HepG2 (cell line): Measurements from ENCODE around the gene NKPD1. TPM values are rescaled to one million over a fixed set of nuclear protein-coding genes. Genes with fewer than 3 reads are reported as not detected.

Source experiments
- ARHGAP35 ChIP-seq: sonication (generic); formaldehyde crosslinking; IDR thresholded peaks from 2 replicates; pipeline ENCODE4 v1.9.0; 2022; ENCODE audit warnings: mild to moderate bottlenecking, inconsistent platforms, moderate library complexity, missing genetic modification reagents, borderline replicate concordance
- CCDC6 ChIP-seq: sonication (generic); formaldehyde crosslinking; IDR thresholded peaks from 2 replicates; pipeline ENCODE4 v1.8.1; 2022; ENCODE audit warnings: mild to moderate bottlenecking, missing genetic modification reagents, moderate library complexity
- CENPT ChIP-seq: sonication (generic); formaldehyde crosslinking; IDR thresholded peaks from 2 replicates; pipeline ENCODE4 v1.8.0; 2022; ENCODE audit warnings: low read depth, mild to moderate bottlenecking, moderate library complexity, missing genetic modification reagents
- GRHL1 ChIP-seq: sonication (generic); formaldehyde crosslinking; conservative IDR thresholded peaks from 2 replicates; pipeline ENCODE4 v1.8.0; 2022; ENCODE audit warnings: missing genetic modification reagents
- ISX ChIP-seq: sonication (generic); formaldehyde crosslinking; conservative IDR thresholded peaks from 2 replicates; pipeline ENCODE4 v1.5.0; 2020; ENCODE audit warnings: missing genetic modification reagents
- MAFF ChIP-seq: IDR thresholded peaks from 2 replicates; pipeline ENCODE4 v1.6.1; 2011; ENCODE audit warnings: low read depth, low read length, improper control_type of control experiment
- MEIS2 ChIP-seq: sonication (generic); formaldehyde crosslinking; IDR thresholded peaks from 2 replicates; pipeline ENCODE4 v1.9.0; 2021; ENCODE audit warnings: mild to moderate bottlenecking, missing genetic modification reagents
- PPARG ChIP-seq: conservative IDR thresholded peaks from 2 replicates; pipeline ENCODE4 v1.6.1; 2016; ENCODE audit warnings: missing biosample characterization, missing genetic modification reagents
- SYNCRIP ChIP-seq: fragments of 200-400 bp; formaldehyde crosslinking; IDR thresholded peaks from 2 replicates; pipeline ENCODE4 v1.6.1; 2018; ENCODE audit warnings: mild to moderate bottlenecking, low read depth, low read length; ENCODE audit not compliant: insufficient read depth
- THAP11 ChIP-seq: IDR thresholded peaks from 2 replicates; pipeline ENCODE4 v1.6.1; 2016; ENCODE audit warnings: missing biosample characterization, missing genetic modification reagents
- TMF1 ChIP-seq: sonication (generic); formaldehyde crosslinking; IDR thresholded peaks from 2 replicates; pipeline ENCODE4 v1.8.1; 2022; ENCODE audit warnings: low read depth, missing genetic modification reagents
- ZNF274 ChIP-seq: sonication (generic); formaldehyde crosslinking; IDR thresholded peaks from 2 replicates; pipeline ENCODE4 v1.5.1; 2020; ENCODE audit warnings: mild to moderate bottlenecking, missing genetic modification reagents
- ZNF44 ChIP-seq: sonication (generic); formaldehyde crosslinking; IDR thresholded peaks from 2 replicates; pipeline ENCODE4 v1.5.1; 2020; ENCODE audit warnings: mild to moderate bottlenecking, missing genetic modification reagents
- ZNF564 ChIP-seq: sonication (generic); formaldehyde crosslinking; IDR thresholded peaks from 2 replicates; pipeline ENCODE4 v1.8.1; 2023; ENCODE audit warnings: mild to moderate bottlenecking, missing genetic modification reagents
- ZNF713 ChIP-seq: sonication (generic); formaldehyde crosslinking; IDR thresholded peaks from 2 replicates; pipeline ENCODE4 v1.4.0; 2020; ENCODE audit warnings: mild to moderate bottlenecking, missing genetic modification reagents
- ZZZ3 ChIP-seq: sonication (generic); formaldehyde crosslinking; IDR thresholded peaks from 2 replicates; pipeline ENCODE4 v1.4.0; 2020; ENCODE audit warnings: missing genetic modification reagents, mild to moderate bottlenecking, borderline replicate concordance
- polyA plus RNA-seq, 8 experiments: library from polyadenylated mRNA; depleted of rRNA in 3 of 8; stranded (reverse) in 7 of 8; unstranded in 1 of 8; fragments of >200 nt; fragmentation: Illumina TruSeq in 4 of 8; extraction: Trizol in 4 of 8; gene quantifications; 2 replicates each; pipeline versions ENCODE4 v1.2.1 to v1.2.3, GENCODE V29; 2011 to 2016; ENCODE audit warnings: low read depth in 4 of 8, missing spikeins in 1 of 8, mixed read lengths in 1 of 8; ENCODE audit not compliant: insufficient read depth in 1 of 8
- total RNA-seq, 5 experiments: library from RNA; depleted of rRNA; stranded (reverse); fragments of >200 nt; fragmentation: Illumina TruSeq; extraction: Trizol; gene quantifications; 2 replicates each; pipeline ENCODE4 v1.2.3, GENCODE V29; 2016; ENCODE audit warnings: low read depth in 1 of 5
- TF ChIP-seq, protein P1 (sequence below): sonication (generic); formaldehyde crosslinking; IDR thresholded peaks from 2 replicates; pipeline ENCODE4 v1.4.0; 2020; ENCODE audit warnings: missing genetic modification reagents
- TF ChIP-seq, protein P2 (sequence below): IDR thresholded peaks from 2 replicates; pipeline ENCODE4 v1.6.1; 2016; ENCODE audit warnings: mild to moderate bottlenecking, missing biosample characterization, missing genetic modification reagents
- TF ChIP-seq, protein P3 (sequence below): sonication (generic); formaldehyde crosslinking; IDR thresholded peaks from 2 replicates; pipeline ENCODE4 v1.5.0; 2020; ENCODE audit warnings: mild to moderate bottlenecking, missing genetic modification reagents, borderline replicate concordance

The NKPD1 gene
- total and polyA plus RNA-seq, 2 of the 13 experiments (the other 11 are each of a cell fraction or from before 2014, with no cell fraction given): 0.03 TPM; not detected in 1

- TF ChIP-seq, protein P1, sequence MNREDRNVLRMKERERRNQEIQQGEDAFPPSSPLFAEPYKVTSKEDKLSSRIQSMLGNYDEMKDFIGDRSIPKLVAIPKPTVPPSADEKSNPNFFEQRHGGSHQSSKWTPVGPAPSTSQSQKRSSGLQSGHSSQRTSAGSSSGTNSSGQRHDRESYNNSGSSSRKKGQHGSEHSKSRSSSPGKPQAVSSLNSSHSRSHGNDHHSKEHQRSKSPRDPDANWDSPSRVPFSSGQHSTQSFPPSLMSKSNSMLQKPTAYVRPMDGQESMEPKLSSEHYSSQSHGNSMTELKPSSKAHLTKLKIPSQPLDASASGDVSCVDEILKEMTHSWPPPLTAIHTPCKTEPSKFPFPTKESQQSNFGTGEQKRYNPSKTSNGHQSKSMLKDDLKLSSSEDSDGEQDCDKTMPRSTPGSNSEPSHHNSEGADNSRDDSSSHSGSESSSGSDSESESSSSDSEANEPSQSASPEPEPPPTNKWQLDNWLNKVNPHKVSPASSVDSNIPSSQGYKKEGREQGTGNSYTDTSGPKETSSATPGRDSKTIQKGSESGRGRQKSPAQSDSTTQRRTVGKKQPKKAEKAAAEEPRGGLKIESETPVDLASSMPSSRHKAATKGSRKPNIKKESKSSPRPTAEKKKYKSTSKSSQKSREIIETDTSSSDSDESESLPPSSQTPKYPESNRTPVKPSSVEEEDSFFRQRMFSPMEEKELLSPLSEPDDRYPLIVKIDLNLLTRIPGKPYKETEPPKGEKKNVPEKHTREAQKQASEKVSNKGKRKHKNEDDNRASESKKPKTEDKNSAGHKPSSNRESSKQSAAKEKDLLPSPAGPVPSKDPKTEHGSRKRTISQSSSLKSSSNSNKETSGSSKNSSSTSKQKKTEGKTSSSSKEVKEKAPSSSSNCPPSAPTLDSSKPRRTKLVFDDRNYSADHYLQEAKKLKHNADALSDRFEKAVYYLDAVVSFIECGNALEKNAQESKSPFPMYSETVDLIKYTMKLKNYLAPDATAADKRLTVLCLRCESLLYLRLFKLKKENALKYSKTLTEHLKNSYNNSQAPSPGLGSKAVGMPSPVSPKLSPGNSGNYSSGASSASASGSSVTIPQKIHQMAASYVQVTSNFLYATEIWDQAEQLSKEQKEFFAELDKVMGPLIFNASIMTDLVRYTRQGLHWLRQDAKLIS (CRISPR knock-in tag): no peak
- no peak for TF ChIP-seq ZNF713 (CRISPR knock-in tag)
- TF ChIP-seq PPARG (CRISPR knock-in tag): no peak
- no peak for TF ChIP-seq ZNF274 (CRISPR knock-in tag)
- TF ChIP-seq CCDC6 (CRISPR knock-in tag): no peak
- TF ChIP-seq GRHL1 (CRISPR knock-in tag): no peak
- 0 out of 2 replicates have a peak, but pooled peaks have one; percentile 12 for TF ChIP-seq ZNF44 (CRISPR knock-in tag)
- TF ChIP-seq, protein P2, sequence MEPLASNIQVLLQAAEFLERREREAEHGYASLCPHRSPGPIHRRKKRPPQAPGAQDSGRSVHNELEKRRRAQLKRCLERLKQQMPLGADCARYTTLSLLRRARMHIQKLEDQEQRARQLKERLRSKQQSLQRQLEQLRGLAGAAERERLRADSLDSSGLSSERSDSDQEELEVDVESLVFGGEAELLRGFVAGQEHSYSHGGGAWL (CRISPR knock-in tag): peak; percentile 42; the same call in 1 of the 2 replicates
- TF ChIP-seq ZZZ3 (CRISPR knock-in tag): no peak
- no peak for TF ChIP-seq CENPT (CRISPR knock-in tag)
- TF ChIP-seq ISX (CRISPR knock-in tag): no peak
- no peak for TF ChIP-seq ZNF564 (CRISPR knock-in tag)
- no peak; the same call in 1 of the 2 replicates for TF ChIP-seq ARHGAP35 (CRISPR knock-in tag)
- TF ChIP-seq, protein P3, sequence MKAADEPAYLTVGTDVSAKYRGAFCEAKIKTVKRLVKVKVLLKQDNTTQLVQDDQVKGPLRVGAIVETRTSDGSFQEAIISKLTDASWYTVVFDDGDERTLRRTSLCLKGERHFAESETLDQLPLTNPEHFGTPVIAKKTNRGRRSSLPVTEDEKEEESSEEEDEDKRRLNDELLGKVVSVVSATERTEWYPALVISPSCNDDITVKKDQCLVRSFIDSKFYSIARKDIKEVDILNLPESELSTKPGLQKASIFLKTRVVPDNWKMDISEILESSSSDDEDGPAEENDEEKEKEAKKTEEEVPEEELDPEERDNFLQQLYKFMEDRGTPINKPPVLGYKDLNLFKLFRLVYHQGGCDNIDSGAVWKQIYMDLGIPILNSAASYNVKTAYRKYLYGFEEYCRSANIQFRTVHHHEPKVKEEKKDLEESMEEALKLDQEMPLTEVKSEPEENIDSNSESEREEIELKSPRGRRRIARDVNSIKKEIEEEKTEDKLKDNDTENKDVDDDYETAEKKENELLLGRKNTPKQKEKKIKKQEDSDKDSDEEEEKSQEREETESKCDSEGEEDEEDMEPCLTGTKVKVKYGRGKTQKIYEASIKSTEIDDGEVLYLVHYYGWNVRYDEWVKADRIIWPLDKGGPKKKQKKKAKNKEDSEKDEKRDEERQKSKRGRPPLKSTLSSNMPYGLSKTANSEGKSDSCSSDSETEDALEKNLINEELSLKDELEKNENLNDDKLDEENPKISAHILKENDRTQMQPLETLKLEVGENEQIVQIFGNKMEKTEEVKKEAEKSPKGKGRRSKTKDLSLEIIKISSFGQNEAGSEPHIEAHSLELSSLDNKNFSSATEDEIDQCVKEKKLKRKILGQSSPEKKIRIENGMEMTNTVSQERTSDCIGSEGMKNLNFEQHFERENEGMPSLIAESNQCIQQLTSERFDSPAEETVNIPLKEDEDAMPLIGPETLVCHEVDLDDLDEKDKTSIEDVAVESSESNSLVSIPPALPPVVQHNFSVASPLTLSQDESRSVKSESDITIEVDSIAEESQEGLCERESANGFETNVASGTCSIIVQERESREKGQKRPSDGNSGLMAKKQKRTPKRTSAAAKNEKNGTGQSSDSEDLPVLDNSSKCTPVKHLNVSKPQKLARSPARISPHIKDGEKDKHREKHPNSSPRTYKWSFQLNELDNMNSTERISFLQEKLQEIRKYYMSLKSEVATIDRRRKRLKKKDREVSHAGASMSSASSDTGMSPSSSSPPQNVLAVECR (CRISPR knock-in tag): peak; percentile 17; the same call in 1 of the 2 replicates
- TF ChIP-seq MAFF: peak; percentile 35; the same call in 1 of the 2 replicates
- no peak for TF ChIP-seq SYNCRIP
- no peak for TF ChIP-seq TMF1
- TF ChIP-seq THAP11 (CRISPR knock-in tag): peak; percentile 31; the same call in 1 of the 2 replicates
- TF ChIP-seq MEIS2 (CRISPR knock-in tag): no peak
Observed at GRCh38 chr19:45154064-45154827, 6.5 kb downstream of the NKPD1 start (continued).
